Prostate gland (tissue), 2 donors: ENCODE results near the gene SYT13. TPM values are rescaled to one million over a fixed set of nuclear protein-coding genes. Genes with fewer than 3 reads are reported as not detected.

Source experiments
- DNase-seq: peaks from one replicate; pipeline ENCODE4 v3.0.0-alpha.2; 2019; ENCODE audit warnings: low spot score
- H3K27ac ChIP-seq, 2 donors: fragments of 200-600 bp; sonication (generic); 2 replicates each; pipeline ENCODE4 v1.5.1; 2017 to 2019
- H3K27me3 ChIP-seq: fragments of 200-600 bp; sonication (generic); replicated peaks from 2 replicates; pipeline ENCODE4 v1.5.1; 2019; ENCODE audit not compliant: insufficient read depth
- H3K36me3 ChIP-seq, 2 donors: fragments of 200-600 bp; sonication (generic); 1 replicate in 1 of 2; 2 replicates in 1 of 2; pipeline versions ENCODE4 v1.5.1 to v1.8.1; 2017 to 2019
- H3K4me1 ChIP-seq: fragments of 200-600 bp; sonication (generic); replicated peaks from 2 replicates; pipeline ENCODE4 v1.5.1; 2019
- H3K4me3 ChIP-seq, 2 donors: fragments of 200-600 bp; sonication (generic); 2 replicates each; pipeline ENCODE4 v1.5.1; 2017 to 2019
- H3K9me3 ChIP-seq: fragments of 200-600 bp; sonication (generic); 2 replicates; pipeline ENCODE4 v1.5.1; 2017
- CTCF ChIP-seq, 4 experiments: fragments of 200-600 bp in 2 of 4; fragments of 450-650 bp in 2 of 4; sonication (generic) in 2 of 4; IDR thresholded peaks; 1 replicate in 3 of 4; 2 replicates in 1 of 4; pipeline ENCODE4 v1.5.1; 2016 to 2019; ENCODE audit warnings: antibody characterized with exemption in 4 of 4, mild to moderate bottlenecking in 2 of 4, moderate library complexity in 2 of 4
- POLR2A ChIP-seq: fragments of 450-650 bp; IDR thresholded peaks from one replicate; pipeline ENCODE4 v1.6.1; 2016; ENCODE audit warnings: antibody characterized with exemption, mild to moderate bottlenecking
- POLR2AphosphoS5 ChIP-seq: sonication (generic); formaldehyde crosslinking; IDR thresholded peaks from one replicate; pipeline ENCODE4 v1.6.1; 2017; ENCODE audit warnings: antibody characterized with exemption
- WGBS: methylation state at CpG from one replicate; pipeline ENCODE4 v1.1.5; 2018; 5-methylcytosine and 5-hydroxymethylcytosine counted together
- intact Hi-C: fragments of 100-400 bp; cut with DNase I; formaldehyde crosslinking; loops from one replicate; pipeline ENCODE4 v1.14.2; 2022
- total RNA-seq, 2 donors: library from RNA; depleted of rRNA; stranded (reverse); fragments of >200 nt; gene quantifications; one replicate each; pipeline ENCODE4 v1.1.0, GENCODE V29; 2016

SYT13 gene
- total RNA-seq, 2 donors from 2014 or later: 0.80 to 4.8 TPM

GRCh38 chr11:45332276-45332934 lies 46.3 kb upstream of the SYT13 start:
- intact Hi-C loops: loop anchor here (5.0 to 10.0 kb wide), 3 partner anchors 40 to 398 kb away; no protein-coding TSS in a partner anchor
- Histone ChIP-seq H3K27ac (no peak overlapping the region), H3K27me3 (no peaks in the 10 kb centered on the region), H3K9me3 (no peaks in the 10 kb centered on the region), H3K36me3 (no peaks in the 10 kb centered on the region), H3K4me3 (no peak overlapping the region), H3K4me1 (no peaks in the 10 kb centered on the region)
- no peak for DNase-seq
- 12% methylated on average over 13 of the region's 13 CpGs for WGBS
- TF ChIP-seq POLR2A (no peak), POLR2AphosphoS5 (no peak), CTCF (IDR thresholded peaks at IDR 0.05) (peak; percentile 47 to 84 (median 65))

GRCh38 chr11:45331839-45332238 lies 45.7 kb upstream of the SYT13 start:
- no peaks in the 10 kb centered on the region for H3K27me3 ChIP-seq
- no peaks in the 10 kb centered on the region for H3K4me1 ChIP-seq
- intact Hi-C loops: loop anchor here (5.0 to 10.0 kb wide), 3 partner anchors 40 to 397 kb away; no protein-coding TSS in a partner anchor
- no peak for DNase-seq
- no peaks in the 10 kb centered on the region for H3K36me3 ChIP-seq
- H3K4me3 ChIP-seq: no peak overlapping the region
- 42% methylated on average over 4 of the region's 4 CpGs for WGBS
- no peak overlapping the region for H3K27ac ChIP-seq
- TF ChIP-seq CTCF (IDR thresholded peaks at IDR 0.05) (no peak), POLR2AphosphoS5 (no peak), POLR2A (no peak)
- no peaks in the 10 kb centered on the region for H3K9me3 ChIP-seq

- Histone ChIP-seq H3K27me3 (no peaks in the 10 kb centered on the region), H3K36me3 (no peaks in the 10 kb centered on the region), H3K4me3 (no peak overlapping the region), H3K27ac (no peak overlapping the region), H3K9me3 (no peaks in the 10 kb centered on the region), H3K4me1 (no peaks in the 10 kb centered on the region)
- DNase-seq: no peak
- 83% methylated on average over 3 of the region's 3 CpGs for WGBS
- intact Hi-C loops: no loop called here
- TF ChIP-seq CTCF (IDR thresholded peaks at IDR 0.05) (no peak), POLR2A (no peak), POLR2AphosphoS5 (no peak)
These were observed 42.6 kb upstream of the SYT13 start for GRCh38 chr11:45328726-45329125.

GRCh38 chr11:45324459-45324858 lies 38.3 kb upstream of the SYT13 start:
- H3K27ac ChIP-seq: no peak overlapping the region
- H3K4me1 ChIP-seq: no peaks in the 10 kb centered on the region
- WGBS: 60% methylated on average over 6 of the region's 6 CpGs

More at GRCh38 chr11:45324459-45324858, 38.3 kb upstream of the SYT13 start:
- Histone ChIP-seq H3K9me3 (no peaks in the 10 kb centered on the region), H3K4me3 (no peak overlapping the region), H3K27me3 (peaks cover 2% of the 10 kb centered on the region), H3K36me3 (no peaks in the 10 kb centered on the region)
- intact Hi-C loops: no loop called here
- TF ChIP-seq CTCF (IDR thresholded peaks at IDR 0.05): no peak
- no peak for TF ChIP-seq POLR2A
- no peak for TF ChIP-seq POLR2AphosphoS5
- no peak for DNase-seq
